ENCODE data around the gene UIMC1.
"Not testable (repeated sequence)": the region's sequence is repeated elsewhere in the genome, so short reads cannot be mapped to it uniquely, and the experiment has no call there.

Gene UIMC1

GRCh38 chr5:177008716-177009115, 2.1 kb upstream of the UIMC1 start:
- no peak for DNase-seq

DNA sequence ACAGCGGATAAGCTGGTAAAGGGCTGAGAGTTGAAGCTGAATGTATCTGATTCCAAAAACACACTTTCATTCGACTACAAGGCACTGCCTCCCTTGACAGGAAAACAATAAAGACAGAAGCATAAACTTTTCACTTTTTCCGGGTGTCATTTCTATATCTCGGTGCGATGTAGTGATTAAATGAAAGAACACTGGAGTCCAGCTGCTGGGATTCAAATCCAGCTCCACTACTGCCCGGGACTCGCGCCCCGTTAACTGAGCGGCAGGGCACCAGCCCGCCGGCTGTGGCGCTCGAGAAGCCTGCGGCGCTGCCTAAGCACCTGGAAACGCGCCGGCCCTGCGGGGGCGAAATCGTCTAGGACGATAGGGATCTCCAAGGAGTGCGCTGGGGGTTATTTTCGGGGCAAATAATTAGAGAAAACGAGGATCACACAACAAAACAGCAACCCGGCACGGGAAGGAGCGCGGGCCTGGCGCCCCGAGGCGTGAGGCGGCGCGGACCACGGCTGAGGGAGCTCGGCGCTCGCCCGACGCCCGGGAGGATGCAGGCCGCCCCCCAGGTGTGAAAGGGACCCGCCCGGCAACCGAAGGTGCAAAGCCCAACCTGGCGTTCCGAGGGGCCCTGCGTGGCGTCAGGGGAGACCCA, 837 bp downstream of the UIMC1 start:
- peak in 51 of 56 donors; percentile 16 to 82 (median 56) for DNase-seq

- DNase-seq = no peak
These were observed 1.6 kb downstream of the UIMC1 start for GRCh38 chr5:177004961-177005360.

DNA sequence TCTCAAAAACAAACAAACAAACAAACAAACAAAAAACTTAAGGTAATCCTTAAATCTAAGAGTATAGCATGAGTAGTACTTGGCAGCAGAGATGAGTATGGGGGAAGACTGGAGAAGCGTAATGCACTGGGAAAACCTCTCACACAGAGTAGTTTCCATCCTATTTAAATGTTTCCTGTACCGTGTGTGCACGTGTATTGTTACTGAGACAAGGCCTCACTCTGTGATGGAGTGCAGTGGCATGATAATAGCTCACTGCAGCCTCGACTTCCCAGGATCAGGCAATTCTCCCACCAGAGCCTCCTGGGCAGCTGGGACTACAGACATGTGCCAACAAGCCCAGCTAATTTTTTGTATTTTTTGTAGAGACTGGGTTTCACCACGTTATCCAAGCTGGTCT, 2.9 kb downstream of the UIMC1 start:
- DNase-seq = no peak

DNA sequence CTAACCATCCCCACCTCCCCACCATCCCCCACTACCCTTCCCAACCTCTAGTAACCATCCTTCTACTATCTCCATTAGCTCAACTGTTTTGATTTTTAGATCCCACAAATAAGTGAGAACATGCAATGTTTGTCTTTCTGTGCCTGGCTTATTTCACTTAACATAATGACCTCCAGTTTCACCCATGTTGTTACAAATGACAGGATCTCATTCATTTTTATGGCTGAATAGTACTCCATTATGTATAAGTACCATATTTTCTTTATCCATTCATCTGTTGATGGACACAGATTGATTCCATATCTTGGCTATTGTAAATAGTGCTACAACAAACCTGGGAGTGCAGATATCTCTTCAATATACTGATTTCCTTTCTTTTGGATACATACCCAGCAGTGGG, 7.1 kb downstream of the UIMC1 start:
- not testable (repeated sequence) for DNase-seq

- DNase-seq = no peak
These were observed 7.8 kb downstream of the UIMC1 start for GRCh38 chr5:176998828-176999227.

GRCh38 chr5:176996780-176997179, 9.8 kb downstream of the UIMC1 start:
- no peak for DNase-seq

DNA sequence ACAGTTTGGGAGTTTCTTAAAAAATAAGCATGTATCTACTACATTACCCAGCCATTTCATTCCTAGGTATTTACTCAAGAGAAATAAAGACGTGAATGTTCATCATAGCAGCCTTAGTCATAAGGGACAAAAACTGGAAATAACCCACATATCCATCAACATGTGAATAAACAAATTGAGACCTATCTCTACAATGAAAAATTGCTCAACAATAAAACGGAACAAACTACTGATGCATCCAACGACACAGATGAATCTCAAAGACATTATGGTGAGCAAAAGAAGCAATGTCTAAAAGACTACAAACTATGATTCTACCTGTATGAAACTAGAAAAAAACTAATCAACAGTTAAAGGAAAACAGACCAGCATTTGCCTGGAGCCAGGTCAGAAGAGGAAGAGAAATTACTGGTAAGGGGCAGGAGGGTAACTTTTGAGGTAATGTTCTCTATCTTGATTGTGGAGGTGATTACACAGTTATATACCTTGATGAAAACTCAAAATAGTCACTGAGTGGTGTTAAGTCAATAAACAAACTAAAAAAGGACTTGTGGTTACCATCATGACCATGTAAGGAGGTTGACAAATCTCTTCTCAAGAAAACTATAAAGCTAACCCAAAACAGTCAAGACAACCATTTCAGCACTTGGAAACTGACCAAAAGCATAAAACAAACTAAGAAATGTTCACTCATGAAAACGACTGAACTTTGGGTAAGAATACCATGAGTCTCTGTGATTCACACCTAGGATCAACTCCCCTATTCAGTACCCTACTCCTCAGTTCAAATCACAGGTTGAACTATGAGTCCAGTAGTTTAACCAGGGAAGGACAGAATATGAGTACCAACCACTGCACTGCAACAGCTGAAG, 10.4 kb downstream of the UIMC1 start:
- DNase-seq = no peak

- no peak for DNase-seq
These were observed 11.5 kb downstream of the UIMC1 start for GRCh38 chr5:176995122-176995490.

- no peak for DNase-seq
These were observed 12.0 kb downstream of the UIMC1 start for GRCh38 chr5:176994460-176995121.

GRCh38 chr5:176993081-176993480, 13.5 kb downstream of the UIMC1 start:
- not testable (repeated sequence) for DNase-seq

DNA sequence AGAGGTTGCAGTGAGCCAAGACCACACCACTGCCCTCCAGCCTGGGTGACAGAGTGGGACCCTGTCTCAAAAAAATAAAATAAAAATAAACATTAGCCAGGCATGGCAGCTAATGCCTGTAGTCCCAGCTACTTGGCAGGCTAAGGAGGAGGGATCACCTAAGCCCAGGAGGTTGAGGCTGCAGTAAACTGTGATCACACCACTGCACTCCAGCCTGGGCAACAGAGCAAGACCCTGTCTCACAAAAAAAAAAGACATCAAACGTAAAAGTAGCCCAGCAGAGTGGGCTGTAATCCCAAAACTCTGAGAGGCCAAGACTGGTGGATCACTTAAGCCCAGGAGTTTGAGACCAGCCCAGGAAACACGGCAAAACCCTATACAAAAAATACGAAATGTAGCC, 19.0 kb downstream of the UIMC1 start:
- DNase-seq = no peak

- DNase-seq = no peak
These were observed 20.3 kb downstream of the UIMC1 start for GRCh38 chr5:176986280-176986679.

DNA sequence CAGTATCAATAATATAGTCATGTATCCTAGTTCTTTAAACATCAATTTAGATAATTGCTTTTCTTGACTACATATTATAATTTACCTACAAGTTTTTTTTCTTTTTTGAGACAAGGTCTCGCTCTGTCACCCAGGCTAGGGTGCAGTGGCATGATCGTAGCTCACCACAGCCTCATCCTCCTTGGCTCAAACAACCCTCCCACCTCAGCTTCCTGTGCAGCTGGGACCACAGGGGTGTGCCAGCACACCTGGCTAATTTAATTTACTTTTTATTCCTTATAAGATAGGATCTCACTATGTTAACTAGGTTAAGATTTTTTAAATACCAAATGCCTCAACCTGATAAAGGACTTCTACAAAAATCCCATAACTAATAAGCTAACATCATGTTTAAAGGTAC, 21.1 kb downstream of the UIMC1 start:
- no peak for DNase-seq

GRCh38 chr5:176984176-176984575, 22.4 kb downstream of the UIMC1 start:
- not testable (repeated sequence) for DNase-seq

- DNase-seq = not testable (repeated sequence)
These were observed 23.0 kb downstream of the UIMC1 start for GRCh38 chr5:176983593-176983992.

GRCh38 chr5:176983112-176983511, 23.5 kb downstream of the UIMC1 start:
- DNase-seq = not testable (repeated sequence)

DNA sequence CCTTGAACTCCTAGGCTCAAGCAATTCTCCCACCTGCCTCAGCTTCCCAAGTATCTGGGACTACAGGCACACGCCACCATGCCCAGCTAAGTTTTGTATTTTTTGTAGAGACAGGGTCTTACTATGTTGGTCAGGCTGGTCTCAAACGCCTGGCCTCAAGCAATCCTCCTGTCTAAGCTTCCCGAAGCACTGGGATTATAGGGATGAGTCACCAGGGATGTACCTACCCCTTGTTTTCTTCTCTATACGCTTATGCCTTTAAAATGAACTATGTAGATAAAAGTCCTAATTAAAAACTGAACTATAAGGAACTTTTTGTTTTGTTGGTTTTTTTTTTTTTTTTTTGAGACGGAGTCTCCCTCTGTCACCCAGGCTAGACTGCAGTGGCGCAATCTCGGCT, 25.8 kb downstream of the UIMC1 start:
- DNase-seq = no peak

DNA sequence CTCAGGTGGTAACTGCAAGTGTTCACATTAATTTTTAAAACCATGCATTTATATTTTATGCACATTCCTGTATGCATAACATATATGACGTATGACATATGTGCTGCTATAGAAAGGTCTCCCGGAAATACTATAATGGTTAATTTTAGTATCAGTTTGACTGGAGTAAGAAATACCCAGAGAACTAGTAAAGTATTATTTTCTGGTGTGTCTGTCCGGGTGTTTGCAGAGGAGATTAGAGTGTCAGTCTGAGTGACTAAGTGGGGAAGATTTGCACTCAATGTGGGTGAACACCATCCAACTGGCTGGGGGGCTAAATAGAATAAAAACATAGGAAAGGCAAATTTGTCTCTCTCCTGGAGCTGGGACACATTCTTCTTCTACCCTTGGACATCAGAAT, 26.9 kb downstream of the UIMC1 start:
- no peak for DNase-seq

DNA sequence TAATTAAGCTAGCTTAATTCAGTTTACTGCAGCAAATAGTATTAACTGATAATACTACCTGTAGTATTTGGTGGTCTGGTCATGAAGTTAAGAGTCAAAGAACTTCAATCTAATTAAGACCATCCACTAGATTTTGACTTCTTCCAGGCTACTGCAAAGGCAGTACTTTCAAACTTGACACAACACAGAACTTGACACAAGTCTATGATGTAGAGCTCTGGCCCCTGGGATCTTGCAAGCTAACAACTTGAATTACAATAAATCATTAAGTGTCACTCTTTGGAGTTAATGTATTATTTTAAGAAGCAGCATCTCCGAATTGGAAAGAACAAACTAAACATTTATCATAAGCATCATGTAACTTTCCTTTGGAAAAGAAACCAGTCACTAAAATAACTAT, 40.9 kb downstream of the UIMC1 start:
- no peak for DNase-seq

DNA sequence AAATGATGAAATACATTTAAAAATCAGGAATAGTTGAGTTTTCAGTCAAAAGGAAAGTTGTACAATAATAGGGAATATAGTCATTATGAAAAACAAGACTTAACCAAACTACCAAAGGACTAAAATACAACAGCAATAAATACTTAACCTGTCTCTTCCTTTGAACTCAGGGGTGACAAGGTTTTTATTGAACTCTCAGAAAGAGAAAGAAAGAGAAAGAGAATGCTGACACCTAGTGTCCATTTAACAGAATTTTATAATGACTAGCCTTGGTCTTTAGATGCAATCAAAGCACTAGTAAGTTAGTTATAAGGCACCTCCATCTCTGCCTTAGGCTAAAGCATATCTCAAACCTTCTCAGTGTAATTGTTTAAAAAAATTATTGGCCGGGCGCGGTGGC, 47.5 kb downstream of the UIMC1 start:
- DNase-seq = no peak

DNA sequence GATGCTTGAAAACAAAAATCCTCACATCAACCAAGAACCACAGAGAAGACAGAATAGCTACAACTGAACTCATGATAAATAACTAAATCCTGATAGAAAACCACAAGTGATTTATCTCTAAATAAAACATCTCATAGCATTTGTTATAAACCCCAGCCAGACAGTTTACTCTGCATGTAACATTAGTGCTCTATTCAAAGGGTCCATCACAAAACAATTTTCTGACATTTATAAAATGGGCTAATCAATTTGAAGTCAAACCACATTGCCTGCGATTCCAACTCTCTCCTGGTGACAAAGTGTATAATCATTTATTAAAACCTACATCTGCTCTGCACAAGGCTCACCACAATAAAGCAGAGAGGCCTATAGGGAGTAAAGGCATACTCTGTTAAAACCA, 49.8 kb downstream of the UIMC1 start:
- no peak for DNase-seq

DNA sequence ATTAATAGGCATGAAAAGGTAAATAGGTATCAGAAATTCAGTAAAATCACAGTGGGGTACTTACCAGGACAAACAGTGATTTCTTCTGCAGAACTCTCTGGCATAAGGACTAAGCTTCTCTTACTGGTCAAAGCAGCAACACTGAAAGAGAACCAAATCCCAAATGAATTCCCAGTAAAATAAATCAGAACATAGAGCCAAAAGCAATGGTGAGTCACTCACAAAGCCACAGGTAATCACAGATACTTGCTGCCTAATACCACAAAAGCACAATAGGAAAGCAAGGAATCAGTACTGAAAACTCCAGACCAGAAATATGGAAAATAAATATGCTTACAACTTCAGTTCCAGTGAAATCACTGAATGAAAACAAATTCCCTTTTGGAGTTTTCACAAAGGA, 50.7 kb downstream of the UIMC1 start:
- DNase-seq = no peak
